HL-60 (cell line): Measurements from ENCODE around the gene LRRC71.

Source experiments
- DNase-seq, 2 experiments: peaks; one replicate each; pipeline ENCODE4 v3.0.0-alpha.2; 2010 to 2020; ENCODE audit warnings: low read depth in 1 of 2, low spot score in 1 of 2
- H3K27ac ChIP-seq: fragments of 250-450 bp; sonication (Bioruptor Pico); replicated peaks from 2 replicates; pipeline ENCODE4 v1.5.1; 2020; ENCODE audit warnings: mild to moderate bottlenecking, moderate library complexity
- H3K27me3 ChIP-seq: fragments of 250-450 bp; sonication (Bioruptor Pico); 2 replicates; pipeline ENCODE4 v1.5.1; 2021; ENCODE audit warnings: mild to moderate bottlenecking, moderate library complexity; ENCODE audit not compliant: insufficient read depth, poor library complexity, severe bottlenecking
- H3K4me3 ChIP-seq: replicated peaks from 2 replicates; pipeline ENCODE4 v1.5.1; 2011; ENCODE audit warnings: mild to moderate bottlenecking, control low read depth, low read length; ENCODE audit not compliant: insufficient read depth
- CTCF ChIP-seq: IDR thresholded peaks from one replicate; pipeline ENCODE4 v1.5.1; 2011; ENCODE audit warnings: low read length, control low read depth, inconsistent platforms; ENCODE audit not compliant: insufficient read depth
- GABPA ChIP-seq: IDR thresholded peaks from 2 replicates; pipeline ENCODE4 v1.6.1; 2012; ENCODE audit warnings: low read depth
- POLR2AphosphoS5 ChIP-seq: IDR thresholded peaks from 2 replicates; pipeline ENCODE4 v1.6.1; 2012; ENCODE audit warnings: low read depth
- REST ChIP-seq: IDR thresholded peaks from 2 replicates; pipeline ENCODE4 v1.6.1; 2012; ENCODE audit warnings: low read depth; ENCODE audit not compliant: insufficient replicate concordance
- SPI1 ChIP-seq: IDR thresholded peaks from 2 replicates; pipeline ENCODE4 v1.6.1; 2012; ENCODE audit warnings: low read depth, mild to moderate bottlenecking, borderline replicate concordance
- long read RNA-seq: library from polyadenylated mRNA; unstranded; transcript quantifications from one replicate; pipeline ENCODE4 v2.0.0, GENCODE V29; 2020

The LRRC71 gene
- long read RNA-seq, result 0 reads

- H3K27me3 ChIP-seq, result peaks cover 65% of the 10 kb centered on the region
- H3K27ac ChIP-seq, result no peak within 1 kb of the TSS
- no peak within 1 kb of the TSS for H3K4me3 ChIP-seq
- DNase-seq, result peak; percentile 21 to 45
- TF ChIP-seq SPI1 (no peak), REST (no peak), POLR2AphosphoS5 (no peak), CTCF (no peak), GABPA (no peak)
These were observed at the start of gene LRRC71 for GRCh38 chr1:156920233-156921052. Gene LRRC71, plus strand, starts transcription at chr1:156920632. Its CDS starts 172 bp downstream, at chr1:156920804.

GRCh38 chr1:156873659-156874058, 46.8 kb upstream of the LRRC71 start:
- no peak for DNase-seq
- Histone ChIP-seq H3K27ac (no peak overlapping the region), H3K27me3 (peaks cover 39% of the 10 kb centered on the region), H3K4me3 (no peak overlapping the region)
- no peak for TF ChIP-seq GABPA
- no peak for TF ChIP-seq REST

GRCh38 chr1:156874142-156874541, 46.3 kb upstream of the LRRC71 start:
- DNase-seq, result no peak
- TF ChIP-seq GABPA (no peak), REST (no peak), SPI1 (no peak), CTCF (no peak), POLR2AphosphoS5 (no peak)
- Histone ChIP-seq H3K27me3 (peaks cover 35% of the 10 kb centered on the region), H3K27ac (no peak overlapping the region), H3K4me3 (no peak overlapping the region)
